GM18867 (cell line): ENCODE results near the gene KLC3.
"Not testable (repeated sequence)": the region's sequence is repeated elsewhere in the genome, so short reads cannot be mapped to it uniquely, and the experiment has no call there.

ENCODE experiments used
- ATAC-seq: cut with Tn5 transposase; IDR thresholded peaks from one replicate; pipeline ENCODE4 v1.9.1; 2021; ENCODE audit warnings: mild to moderate bottlenecking, moderate library complexity; ENCODE audit not compliant: unreplicated experiment

The KLC3 gene

DNA sequence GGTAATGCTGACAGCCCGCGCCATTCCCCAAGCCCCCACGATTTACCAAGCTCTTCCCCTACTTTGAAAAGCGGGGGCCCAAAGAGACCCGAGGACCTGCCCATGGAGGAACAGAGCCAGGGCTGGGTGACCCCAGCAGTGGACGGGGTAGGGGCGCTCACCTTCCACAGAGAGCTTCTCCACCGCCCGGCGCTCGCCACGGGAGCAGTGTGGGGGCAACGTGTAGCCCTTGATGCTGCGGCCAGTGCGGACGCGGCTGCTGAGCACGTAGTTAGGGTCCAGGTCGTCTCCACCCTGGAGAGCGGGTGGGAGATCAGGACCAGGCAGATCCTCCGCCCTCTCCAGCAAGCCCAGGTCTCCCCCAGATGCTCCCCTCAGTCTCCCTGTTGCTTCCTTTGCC lies 25.2 kb upstream of the KLC3 start:
- no peak for ATAC-seq

DNA sequence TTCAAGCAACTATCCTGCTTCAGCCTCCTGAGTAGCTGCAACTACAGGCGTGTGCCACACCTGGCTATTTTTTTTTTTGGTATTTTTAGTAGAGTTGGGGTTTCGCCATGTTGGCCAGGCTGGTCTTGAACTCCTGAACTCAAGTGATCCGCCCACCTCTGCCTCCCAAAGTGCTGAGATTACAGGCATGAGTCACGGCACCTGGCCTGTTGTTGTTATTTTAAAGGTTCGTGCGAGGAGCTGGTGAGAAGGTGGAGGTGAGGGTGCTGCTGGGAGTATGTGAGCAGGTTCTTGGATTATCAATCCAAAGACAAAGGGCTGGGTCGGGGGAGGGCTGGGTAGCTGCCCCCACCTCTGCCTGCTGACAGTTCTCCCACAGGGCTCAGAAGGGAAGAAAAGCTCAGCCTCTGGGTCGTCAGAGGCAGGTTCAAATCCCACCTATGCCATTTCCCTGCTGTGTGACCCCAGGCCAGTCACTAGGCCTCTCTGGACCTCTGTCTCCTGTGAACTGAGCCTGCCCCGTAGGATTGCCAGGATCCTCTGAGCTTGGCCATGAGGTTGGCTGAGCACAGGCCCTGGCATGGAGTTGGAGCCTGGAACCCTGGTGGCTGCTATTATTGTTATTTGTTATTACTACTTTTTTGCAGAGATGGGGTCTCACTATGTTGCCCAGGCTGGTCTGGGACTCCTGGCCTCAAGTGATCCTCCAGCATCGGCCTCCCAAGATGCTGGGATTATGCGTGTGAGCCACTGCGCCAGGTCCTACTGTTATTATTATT lies 19.4 kb upstream of the KLC3 start:
- ATAC-seq: no peak

DNA sequence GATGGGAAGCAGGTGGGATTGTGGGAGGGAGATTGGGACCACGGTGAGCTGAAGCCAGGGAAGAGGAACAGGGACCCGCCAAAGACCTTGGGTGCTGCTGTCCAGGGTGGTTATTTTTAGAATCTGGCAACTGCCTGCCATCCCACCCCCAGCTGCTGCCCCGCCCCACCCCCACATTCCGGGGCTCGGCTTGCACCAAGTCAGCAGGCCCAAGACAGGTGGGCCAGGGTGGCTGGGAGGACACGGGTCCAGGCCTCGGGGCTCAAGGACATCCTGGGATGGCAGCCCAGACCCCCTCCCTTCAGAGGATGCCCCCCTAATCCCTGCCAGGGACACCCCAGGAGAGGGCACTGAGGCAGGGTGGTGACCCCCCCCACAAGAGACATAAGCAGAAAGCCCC lies 18.7 kb upstream of the KLC3 start:
- no peak for ATAC-seq

DNA sequence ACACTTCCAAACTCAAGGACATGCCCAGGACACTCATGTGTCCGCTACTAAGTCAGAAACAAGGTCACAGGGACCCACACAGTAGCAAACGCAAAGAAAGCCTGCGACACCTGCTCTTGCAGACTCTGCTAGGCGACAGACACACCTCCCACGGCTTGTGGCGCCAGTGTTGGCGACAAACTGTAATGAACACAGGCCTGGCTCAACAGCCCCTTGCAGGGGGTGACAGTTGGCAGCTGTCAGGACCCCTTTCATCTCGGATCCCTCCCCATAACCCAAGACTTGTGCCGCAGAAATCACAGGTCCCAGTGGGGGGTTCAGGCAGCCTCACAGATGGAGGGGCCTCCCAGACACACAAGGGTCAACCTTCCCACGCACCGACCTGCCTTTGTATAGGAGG lies 18.2 kb upstream of the KLC3 start:
- no peak for ATAC-seq

DNA sequence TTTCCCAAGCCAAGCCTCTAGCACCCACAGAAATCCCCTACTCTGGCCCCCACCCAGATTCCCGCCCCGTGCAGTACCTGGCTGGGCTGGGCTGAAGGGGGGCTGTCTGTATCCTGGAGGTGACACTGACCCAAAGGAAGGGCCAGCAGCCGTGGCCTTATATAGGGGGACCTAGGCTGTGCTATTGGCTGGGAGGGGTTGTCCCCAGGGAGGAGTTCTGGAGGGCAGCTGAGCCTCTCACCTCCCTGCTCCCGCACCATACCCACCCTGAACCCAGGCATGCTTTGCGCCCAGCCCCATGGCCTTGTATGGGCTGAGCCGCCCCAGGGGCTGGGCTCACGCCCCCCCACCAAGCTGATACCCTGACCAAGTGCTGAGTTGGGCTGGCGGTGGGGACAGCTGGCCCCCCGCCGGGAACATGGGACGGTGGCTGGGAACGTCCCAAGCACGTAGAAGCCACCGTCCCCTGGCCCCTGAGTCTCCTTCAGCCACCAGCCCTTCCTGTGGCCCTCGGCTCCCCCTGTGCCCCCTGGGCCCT lies 17.7 kb upstream of the KLC3 start, which contains the start of gene CKM:
Gene CKM (minus strand): TSS at position 132 of the 538 bp plus-strand sequence. CDS start 3,162 bp downstream, outside the sequence.
- no peak for ATAC-seq

DNA sequence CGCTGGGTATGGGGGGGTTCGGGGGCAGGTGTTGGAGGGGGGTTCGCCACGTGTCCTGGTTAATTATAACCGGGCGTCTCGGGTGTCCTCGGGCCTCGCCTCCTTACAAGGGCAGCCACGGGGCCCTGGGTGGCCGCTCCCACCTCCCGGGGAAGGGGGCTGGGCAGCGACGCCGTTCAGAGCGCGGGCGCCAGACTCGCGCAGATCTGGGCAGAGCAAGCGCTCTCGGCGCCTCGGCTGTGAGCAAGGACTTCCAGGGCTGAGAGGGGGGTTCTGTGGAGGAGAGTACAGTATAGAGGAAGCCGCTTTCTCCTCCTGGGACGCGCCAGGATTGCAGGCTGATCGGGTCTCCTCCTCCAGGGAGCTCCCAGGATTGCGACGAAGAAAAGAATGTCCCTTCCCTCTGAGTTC lies 16.9 kb upstream of the KLC3 start:
- no peak for ATAC-seq

DNA sequence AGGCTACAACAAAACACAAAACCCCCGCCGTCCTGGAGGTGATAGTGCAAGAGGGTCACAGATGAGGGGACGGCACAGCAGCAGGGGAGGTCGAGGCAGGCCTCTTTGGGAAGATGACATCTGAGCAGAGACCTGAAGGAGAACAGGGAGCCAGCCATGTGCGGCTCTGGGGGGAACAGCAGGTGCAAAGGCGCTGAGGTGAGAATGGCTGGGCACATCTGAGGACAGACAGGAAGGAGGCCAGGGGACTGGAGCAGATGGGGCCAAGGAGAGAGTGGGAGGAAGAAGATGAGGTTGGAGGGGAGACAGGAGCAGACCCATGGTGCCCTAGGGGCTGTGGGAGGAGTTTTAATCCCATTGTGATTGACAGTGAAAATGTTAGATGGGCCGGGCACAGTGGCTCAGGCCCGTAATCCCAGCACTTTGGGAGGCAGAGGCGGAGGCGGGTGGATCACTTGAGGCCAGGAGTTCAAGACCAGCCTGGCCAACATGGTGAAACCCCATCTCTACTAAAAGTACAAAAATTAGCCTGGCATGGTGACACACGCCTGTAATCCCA lies 16.1 kb upstream of the KLC3 start:
- no peak for ATAC-seq

DNA sequence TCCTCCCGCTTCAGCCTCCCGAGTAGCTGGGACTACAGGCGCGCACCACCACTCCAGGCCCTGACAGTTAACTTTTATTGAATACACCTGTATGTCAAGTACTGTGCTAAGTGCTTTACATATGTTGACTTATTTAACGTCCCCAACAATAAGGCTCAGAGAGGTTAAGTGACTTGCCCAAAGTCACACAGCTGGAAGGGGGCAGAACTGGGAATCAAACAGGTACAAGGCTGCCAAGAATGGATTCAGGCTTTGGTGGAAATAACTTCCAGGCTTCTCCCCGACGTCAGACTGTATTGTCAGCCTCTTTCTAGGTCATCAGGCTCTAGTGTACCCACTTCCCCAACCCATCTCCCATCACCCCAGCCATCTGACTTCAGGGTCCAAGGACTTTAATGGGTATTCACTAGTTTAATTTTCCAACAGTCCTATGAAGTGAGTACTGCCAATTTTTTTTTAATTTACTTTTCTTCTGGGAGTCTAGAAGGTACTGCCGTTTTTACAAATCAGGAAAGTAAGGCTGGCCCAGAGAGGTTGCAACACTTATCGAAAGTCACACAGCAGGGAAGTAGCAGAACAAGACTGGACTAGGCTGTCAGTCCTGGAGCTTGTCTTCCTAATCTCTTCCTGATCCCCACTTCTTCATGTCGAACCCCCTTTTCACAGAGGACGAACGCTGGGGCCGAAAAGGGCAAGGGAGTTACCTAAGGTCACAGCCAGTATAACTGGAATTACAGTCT lies 13.0 kb upstream of the KLC3 start:
- ATAC-seq: no peak

DNA sequence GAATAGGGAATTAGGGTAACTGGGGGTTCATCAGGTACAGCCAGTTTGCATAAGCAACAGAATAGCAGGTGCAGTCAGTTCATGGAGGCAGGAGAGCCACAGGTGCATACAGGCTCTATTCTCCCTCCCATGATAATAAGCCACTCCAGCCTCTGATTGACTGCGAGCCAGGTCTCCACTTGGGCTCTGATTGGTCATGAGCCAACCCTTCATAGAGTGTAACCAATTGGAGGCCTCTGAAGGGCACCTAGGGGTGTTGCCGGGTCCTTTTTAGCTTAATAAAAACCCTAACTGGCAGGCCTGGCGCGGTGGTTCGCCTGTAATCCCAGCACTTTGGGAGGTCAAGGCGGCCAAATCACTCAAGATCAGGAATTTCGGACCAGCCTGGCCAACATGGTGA lies 9.1 kb upstream of the KLC3 start:
- no peak for ATAC-seq

DNA sequence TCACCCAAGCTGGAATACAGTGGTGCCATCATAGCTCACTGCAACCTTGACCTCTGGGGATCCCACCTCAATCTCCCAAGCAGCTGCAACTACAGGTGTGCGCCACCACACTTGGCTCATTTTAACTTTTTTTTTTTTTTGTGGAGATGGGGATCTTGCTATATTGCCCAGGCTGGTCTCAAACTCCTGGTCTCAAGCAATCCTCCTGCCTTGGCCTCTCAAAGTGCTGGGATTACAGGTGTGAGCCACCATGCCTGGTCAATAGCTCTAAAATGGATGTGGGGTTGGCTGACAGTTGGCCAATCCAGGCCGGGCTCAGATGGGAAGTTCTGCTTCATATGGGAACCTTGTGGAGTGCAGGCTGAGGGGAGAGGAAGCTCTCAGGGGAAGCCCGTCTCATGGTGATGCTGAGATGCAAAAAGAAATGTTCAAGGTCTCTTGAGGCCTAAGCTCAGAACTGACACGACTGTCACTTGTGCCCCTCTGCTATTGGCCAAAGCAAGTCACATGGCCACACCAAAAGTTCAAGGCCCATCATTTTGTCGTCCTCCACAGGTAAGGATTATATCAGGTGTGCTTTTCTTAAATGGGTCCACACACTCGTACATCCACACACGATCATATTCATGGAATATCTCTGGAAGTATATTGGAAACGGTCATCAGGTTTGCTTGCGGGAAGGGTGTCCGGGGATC lies 6.8 kb upstream of the KLC3 start:
- no peak for ATAC-seq

DNA sequence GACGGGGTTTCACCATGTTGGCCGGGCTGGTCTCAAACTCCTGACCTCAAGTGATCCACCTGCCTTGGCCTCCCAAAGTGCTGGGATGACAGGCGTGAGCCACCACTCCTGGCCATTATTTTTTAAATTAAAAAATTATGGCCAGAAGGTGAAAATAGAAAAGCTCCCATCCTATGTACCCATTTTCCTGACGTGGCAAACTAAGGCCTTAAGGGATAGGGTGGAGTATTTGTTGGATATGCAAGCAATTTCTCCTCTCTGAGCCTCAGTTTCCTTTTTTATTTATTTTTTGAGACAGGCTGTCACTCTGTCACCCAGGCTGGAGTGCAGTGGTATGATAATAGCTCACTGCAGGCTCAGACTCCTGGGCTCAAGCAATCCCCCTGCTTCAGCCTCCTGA lies 5.7 kb upstream of the KLC3 start:
- not testable (repeated sequence) for ATAC-seq

DNA sequence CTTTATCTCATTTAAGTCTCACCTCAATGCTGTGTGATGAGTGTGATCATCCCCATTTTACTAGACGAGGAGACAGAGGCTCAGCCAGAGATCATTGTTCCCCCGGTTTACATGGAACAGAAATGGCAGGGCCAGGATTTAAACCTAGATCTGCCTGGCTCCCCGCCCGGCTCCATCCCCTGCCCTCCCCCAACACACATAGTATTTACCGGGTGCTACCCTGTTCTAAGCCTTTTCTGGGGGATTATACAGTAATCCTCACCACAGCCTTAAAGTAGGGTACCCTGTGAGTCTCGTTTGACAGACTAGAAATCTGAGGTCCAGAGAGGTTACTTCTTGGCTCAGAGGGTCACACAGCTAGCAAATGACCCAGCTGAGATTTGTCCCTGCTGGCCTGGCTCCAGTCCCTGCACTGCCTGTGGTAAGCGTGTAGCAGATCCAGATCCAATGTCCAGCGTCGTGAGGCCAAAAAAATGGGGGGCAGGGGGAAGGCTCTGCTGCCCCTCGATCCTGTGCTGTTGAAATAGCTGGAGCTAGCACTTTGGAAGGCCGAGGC lies 3.8 kb upstream of the KLC3 start:
- ATAC-seq: no peak

DNA sequence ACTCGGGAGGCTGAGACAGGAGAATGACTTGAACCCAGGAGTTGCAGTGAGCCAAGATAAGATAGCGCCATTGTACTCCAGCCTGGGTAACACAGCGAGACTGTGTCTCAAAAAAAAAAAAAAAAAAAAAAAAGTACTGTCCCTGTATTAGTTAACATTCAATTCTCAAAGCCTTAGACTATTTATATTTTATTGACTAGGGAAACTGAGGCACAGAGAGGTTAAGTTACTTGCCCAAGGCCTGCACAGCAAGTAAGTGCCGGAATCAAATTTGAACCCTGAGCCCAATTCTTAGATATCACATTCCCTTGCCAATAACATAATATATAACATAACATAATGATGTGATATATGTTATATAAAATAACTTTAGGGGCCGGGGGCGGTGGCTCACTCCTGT lies 921 bp upstream of the KLC3 start:
- no peak for ATAC-seq

DNA sequence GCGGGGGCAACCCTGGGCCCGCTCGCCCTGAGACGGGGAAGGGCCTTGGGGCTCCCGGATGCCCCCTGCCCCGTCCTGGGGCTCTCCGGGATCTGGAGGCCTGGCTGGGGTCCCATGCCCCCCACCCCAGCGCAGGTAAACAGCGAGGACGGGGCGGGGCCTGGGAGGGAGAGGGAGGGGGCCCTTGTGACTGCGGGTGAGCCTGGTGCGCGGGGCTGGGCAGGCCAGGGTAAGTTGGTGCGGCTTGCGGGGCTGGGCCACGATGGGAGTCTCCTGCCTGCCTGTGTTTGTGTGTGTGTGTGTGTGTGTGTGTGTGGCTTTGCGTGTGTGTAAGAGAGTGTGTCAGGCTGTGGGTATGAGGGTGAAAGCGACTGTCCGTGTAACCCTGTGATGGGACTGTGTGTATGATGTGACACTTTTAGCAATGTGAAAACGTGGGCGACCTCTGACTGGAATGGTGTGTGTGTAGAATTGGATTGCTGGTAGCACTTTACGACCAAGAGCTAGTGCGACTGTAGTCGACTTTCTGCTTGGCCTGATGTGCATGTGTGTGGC lies 426 bp downstream of the KLC3 start:
- ATAC-seq: no peak

DNA sequence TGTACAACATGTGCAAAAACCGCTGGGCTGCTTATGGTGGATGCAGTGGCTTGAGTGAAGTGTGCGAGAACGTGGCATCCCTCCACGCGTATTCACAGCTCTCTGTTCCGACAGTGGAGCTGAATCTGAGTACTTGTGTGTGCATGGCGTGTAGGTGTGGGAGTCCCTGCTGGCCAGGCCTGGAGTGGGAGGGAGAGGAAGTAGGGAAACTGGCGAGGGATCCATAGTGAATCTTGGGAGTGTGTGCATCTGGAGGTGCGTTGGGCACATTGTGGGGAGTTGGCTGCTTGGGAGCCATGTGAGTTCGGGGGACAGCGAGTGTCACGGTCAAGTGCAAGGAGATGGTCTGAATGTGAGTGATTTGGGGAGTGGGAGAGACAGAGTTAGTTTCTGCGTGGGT lies 2.4 kb downstream of the KLC3 start:
- no peak for ATAC-seq

DNA sequence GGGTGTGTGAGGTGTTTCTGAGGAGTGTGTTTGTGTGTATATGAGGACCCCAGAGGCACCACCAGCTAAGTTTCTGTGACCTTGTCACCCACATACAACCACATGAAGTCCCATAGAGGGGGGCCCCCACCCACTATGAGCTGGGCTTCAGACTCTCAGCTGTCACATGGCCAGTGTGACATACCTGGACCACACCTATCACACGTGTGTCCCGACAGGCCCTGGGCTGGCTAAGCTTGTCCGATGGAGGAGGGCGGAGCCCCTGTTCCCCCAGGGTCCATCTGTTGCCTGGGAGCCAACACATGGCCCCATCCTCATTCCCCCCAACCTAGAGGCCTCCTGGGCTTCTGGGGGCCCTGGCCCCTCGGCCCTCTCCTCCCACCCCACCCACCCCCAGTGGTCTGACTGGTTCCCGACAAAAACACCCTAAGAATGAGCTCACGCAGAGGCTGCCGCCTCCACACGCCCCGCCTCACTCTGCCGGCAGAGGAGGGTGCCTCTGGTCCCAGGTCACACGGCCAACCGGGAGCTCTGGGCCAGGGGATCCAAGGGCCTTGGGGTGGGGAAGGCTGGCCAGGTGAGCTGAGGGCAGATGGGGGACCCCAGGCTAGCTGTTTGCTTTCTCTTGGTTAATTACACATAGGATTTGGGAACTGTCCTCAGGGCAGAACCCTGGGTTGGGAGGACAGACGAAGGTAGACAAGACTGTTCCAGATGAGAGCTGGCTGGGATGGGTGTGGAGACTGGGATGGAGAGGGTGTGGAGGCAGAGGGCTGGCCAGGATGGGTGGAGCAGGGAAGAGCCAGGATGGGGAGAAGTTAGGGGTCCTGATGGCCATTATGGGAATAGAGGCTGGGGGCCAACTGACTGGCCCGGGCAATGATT lies 4.3 kb downstream of the KLC3 start:
- no peak for ATAC-seq

DNA sequence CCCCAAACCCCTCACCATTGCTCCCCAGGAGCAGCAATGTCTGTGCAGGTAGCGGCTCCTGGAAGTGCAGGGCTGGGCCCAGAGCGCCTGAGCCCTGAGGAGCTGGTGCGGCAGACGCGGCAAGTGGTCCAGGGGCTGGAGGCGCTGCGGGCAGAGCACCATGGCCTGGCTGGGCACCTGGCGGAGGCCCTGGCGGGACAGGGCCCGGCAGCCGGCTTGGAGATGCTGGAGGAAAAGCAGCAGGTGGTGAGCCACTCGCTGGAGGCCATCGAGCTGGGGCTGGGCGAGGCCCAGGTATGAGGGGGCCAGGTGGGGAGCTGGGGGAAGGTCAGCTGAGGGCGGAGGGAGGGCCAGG lies 4.9 kb downstream of the KLC3 start:
- ATAC-seq: no peak

DNA sequence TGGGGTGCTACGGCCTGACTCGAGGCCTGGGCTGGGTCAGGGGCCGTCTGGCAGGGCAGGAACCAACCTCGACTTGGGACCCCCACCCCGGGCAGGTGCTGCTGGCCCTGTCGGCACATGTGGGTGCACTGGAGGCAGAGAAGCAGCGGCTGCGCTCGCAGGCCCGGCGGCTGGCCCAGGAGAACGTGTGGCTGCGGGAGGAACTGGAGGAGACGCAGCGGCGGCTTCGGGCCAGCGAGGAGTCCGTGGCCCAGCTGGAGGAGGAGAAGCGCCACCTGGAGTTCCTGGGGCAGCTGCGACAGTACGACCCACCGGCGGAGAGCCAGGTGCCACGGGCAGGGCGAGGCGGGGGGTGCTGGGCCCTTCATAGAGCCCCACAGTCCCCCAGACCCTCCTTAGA lies 5.9 kb downstream of the KLC3 start:
- ATAC-seq: no peak

DNA sequence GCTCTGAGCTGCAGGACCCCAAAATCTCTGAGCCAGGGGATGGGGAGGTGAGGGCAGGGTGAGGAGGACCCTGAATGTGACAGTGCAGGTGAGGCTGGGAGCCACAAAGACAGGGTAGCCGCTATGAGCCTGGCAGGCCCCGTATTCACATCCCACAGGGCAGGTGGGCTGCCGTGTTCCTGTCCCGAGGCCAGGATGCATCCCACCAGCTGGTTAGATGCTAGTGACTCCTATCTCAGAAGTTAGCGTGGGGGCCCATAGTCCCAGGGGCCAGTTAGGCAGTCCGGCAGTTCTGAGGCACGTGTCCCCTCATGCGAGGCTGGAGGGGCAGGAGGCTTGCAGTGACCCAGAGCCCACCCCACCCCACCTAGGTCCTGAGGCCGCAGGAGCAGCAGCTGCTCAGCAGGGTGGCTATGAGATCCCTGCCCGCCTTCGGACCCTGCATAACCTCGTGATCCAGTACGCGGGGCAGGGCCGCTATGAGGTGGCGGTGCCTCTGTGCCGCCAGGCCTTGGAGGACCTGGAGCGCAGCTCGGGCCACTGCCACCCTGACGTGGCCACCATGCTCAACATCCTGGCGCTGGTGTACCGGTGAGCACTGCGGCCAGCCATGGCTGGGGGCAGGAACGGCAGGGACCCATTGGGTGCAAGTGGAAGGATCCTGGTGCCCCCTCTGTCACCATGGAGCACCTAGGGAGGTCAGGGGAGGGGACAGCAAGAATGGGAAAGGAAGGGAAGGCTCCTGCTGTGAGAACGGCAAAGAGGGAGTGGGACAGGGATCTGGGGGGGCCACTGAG lies 7.2 kb downstream of the KLC3 start:
- no peak for ATAC-seq
